Measurements from ENCODE around the gene LRP3.
"Not testable (repeated sequence)": the region's sequence is repeated elsewhere in the genome, so short reads cannot be mapped to it uniquely, and the experiment has no call there.

LRP3 gene

DNA sequence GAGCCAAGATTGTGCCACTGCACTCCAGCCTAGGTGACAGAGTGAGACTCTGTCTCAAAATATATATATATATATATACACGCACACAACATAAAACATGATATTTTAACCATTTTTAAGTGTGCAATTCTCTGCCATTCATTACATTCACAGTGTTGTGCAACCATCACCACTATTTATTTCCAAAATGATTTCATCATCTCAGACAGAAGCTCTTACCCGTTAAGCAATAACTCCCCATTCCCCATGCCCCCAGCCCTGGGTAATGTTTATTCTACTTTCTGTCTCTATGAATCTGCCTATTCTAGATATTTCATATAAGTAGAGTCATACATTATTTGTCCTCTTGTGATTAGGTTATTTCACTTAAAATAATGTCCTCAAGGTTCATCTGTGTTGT, 42.0 kb upstream of the LRP3 start:
- H3K4me2 ChIP-seq: no peak overlapping the region
- no peak overlapping the region for H3K27ac ChIP-seq
- H3K36me3 ChIP-seq (ENCODE audit: insufficient read depth): no peaks in the 10 kb centered on the region
- no peak overlapping the region for H3K9ac ChIP-seq
- no peaks in the 10 kb centered on the region for H3K4me1 ChIP-seq (ENCODE audit: low read depth, poor library complexity, severe bottlenecking)
- no peak overlapping the region for H3K4me3 ChIP-seq (IDR thresholded peaks at IDR 0.05; ENCODE audit: insufficient read depth, low read depth, low read length)
- no peaks in the 10 kb centered on the region for H3K27me3 ChIP-seq (ENCODE audit: insufficient read depth, low read depth)
- TF ChIP-seq, protein P1, sequence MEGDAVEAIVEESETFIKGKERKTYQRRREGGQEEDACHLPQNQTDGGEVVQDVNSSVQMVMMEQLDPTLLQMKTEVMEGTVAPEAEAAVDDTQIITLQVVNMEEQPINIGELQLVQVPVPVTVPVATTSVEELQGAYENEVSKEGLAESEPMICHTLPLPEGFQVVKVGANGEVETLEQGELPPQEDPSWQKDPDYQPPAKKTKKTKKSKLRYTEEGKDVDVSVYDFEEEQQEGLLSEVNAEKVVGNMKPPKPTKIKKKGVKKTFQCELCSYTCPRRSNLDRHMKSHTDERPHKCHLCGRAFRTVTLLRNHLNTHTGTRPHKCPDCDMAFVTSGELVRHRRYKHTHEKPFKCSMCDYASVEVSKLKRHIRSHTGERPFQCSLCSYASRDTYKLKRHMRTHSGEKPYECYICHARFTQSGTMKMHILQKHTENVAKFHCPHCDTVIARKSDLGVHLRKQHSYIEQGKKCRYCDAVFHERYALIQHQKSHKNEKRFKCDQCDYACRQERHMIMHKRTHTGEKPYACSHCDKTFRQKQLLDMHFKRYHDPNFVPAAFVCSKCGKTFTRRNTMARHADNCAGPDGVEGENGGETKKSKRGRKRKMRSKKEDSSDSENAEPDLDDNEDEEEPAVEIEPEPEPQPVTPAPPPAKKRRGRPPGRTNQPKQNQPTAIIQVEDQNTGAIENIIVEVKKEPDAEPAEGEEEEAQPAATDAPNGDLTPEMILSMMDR (conservative IDR thresholded peaks at IDR 0.05; ENCODE audit: low read depth, low read length): no peak
- no peaks in the 10 kb centered on the region for H4K20me1 ChIP-seq (ENCODE audit: insufficient read depth)
- H3K79me2 ChIP-seq (ENCODE audit: insufficient read depth, low read depth): no peaks in the 10 kb centered on the region
- H2AFZ ChIP-seq (ENCODE audit: low read depth): no peak overlapping the region

DNA sequence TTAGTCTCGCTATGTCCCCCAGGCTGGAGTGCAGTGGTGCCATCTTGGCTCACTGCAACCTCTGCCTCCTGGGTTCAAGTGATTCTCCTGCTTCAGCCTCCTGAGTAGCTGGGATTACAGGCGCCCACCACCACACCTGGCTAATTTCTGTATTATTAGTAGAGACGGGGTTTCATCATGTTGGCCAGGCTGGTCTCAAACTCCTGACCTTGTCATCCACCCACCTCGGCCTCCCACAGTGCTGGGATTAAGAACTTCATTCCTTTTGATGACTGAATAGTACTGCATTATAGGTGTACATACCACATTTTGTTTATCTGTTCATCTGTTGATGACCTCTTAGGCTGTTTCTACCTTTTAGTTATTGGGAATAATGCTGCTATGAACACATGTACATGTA, 41.5 kb upstream of the LRP3 start:
- not testable (repeated sequence) for H3K4me2 ChIP-seq; H3K4me3 ChIP-seq (IDR thresholded peaks at IDR 0.05; ENCODE audit: insufficient read depth, low read depth, low read length); H3K27me3 ChIP-seq (ENCODE audit: insufficient read depth, low read depth); H3K9ac ChIP-seq; H3K27ac ChIP-seq; H2AFZ ChIP-seq (ENCODE audit: low read depth); H3K4me1 ChIP-seq (ENCODE audit: low read depth, poor library complexity, severe bottlenecking); H4K20me1 ChIP-seq (ENCODE audit: insufficient read depth); H3K79me2 ChIP-seq (ENCODE audit: insufficient read depth, low read depth); H3K36me3 ChIP-seq (ENCODE audit: insufficient read depth)

DNA sequence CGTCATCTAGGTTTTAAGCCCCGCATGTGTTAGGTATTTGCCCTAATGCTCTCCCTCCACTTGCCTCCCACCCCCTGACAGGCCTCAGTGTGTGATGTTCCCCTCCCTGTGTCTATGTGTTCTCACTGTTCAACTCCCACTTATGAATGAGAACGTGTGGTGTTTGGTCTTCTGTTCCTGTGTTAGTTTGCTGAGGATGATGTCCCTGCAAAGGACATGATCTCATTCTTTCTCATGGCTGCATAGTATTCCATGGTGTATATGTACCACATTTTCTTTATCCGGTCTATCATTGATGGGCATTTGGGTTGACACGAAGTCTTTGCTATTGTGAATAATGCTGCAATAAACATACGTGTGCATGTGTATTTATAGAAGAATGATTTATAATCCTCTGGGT, 39.8 kb upstream of the LRP3 start:
- H3K79me2 ChIP-seq (ENCODE audit: insufficient read depth, low read depth); H3K36me3 ChIP-seq (ENCODE audit: insufficient read depth); H3K4me3 ChIP-seq (IDR thresholded peaks at IDR 0.05; ENCODE audit: insufficient read depth, low read depth, low read length); H3K9ac ChIP-seq; H3K27me3 ChIP-seq (ENCODE audit: insufficient read depth, low read depth); H2AFZ ChIP-seq (ENCODE audit: low read depth); H3K27ac ChIP-seq; H3K4me2 ChIP-seq; H4K20me1 ChIP-seq (ENCODE audit: insufficient read depth); H3K4me1 ChIP-seq (ENCODE audit: low read depth, poor library complexity, severe bottlenecking): not testable (repeated sequence)

DNA sequence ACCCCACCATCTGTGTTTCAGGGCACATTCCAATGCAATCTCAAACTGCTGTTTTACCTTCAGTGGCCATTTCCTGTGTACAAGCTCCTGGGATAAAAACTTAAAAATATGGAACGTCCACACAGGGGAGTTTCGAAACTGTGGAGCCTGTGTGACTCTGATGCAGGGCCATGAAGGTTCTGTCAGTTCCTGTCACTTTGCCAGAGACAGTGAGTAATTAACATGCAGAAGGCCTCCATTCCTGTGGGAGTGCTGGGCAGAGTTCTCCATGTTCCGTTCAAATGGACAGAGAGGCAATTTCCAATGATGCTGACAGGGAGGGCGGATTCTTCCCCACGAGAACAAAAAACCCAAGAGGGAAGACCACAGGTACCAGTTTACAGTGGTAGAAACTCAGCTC, 37.8 kb upstream of the LRP3 start:
- no peak overlapping the region for H2AFZ ChIP-seq (ENCODE audit: low read depth)
- no peak overlapping the region for H3K4me3 ChIP-seq (IDR thresholded peaks at IDR 0.05; ENCODE audit: insufficient read depth, low read depth, low read length)
- TF ChIP-seq, protein P1 (conservative IDR thresholded peaks at IDR 0.05; ENCODE audit: low read depth, low read length): no peak
- H3K36me3 ChIP-seq (ENCODE audit: insufficient read depth): no peaks in the 10 kb centered on the region
- H3K4me2 ChIP-seq: no peak overlapping the region
- no peaks in the 10 kb centered on the region for H4K20me1 ChIP-seq (ENCODE audit: insufficient read depth)
- H3K79me2 ChIP-seq (ENCODE audit: insufficient read depth, low read depth): no peaks in the 10 kb centered on the region
- H3K27me3 ChIP-seq (ENCODE audit: insufficient read depth, low read depth): no peaks in the 10 kb centered on the region
- H3K9ac ChIP-seq: no peak overlapping the region
- peaks cover 8% of the 10 kb centered on the region for H3K4me1 ChIP-seq (ENCODE audit: low read depth, poor library complexity, severe bottlenecking)
- H3K27ac ChIP-seq: no peak overlapping the region

DNA sequence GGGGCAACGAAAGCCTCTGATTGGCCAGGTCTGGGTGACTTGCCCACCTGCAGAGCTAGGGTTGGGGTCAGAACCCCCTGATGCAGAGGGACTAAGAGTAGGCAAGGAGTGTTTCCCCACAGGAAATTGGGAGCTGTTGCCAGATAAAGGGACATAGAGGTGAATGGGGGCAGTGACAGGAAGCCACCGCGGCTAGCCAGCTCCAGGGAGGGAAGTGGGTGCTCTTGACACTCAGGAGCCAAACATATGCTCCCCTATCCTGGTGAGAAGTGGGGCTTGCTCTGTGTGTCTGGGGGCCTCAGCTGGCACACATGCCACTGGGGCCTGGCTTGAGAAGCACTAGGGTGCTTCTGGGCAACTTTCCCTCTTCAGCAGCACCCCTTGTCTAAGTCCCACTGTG, 36.2 kb upstream of the LRP3 start:
- Histone ChIP-seq H4K20me1 (ENCODE audit: insufficient read depth) (no peaks in the 10 kb centered on the region), H2AFZ (ENCODE audit: low read depth) (no peak overlapping the region), H3K79me2 (ENCODE audit: insufficient read depth, low read depth) (no peaks in the 10 kb centered on the region), H3K27me3 (ENCODE audit: insufficient read depth, low read depth) (no peaks in the 10 kb centered on the region), H3K27ac (no peak overlapping the region), H3K36me3 (ENCODE audit: insufficient read depth) (no peaks in the 10 kb centered on the region), H3K4me3 (IDR thresholded peaks at IDR 0.05; ENCODE audit: insufficient read depth, low read depth, low read length) (no peak overlapping the region), H3K4me2 (no peak overlapping the region), H3K9ac (no peak overlapping the region), H3K4me1 (ENCODE audit: low read depth, poor library complexity, severe bottlenecking) (peaks cover 8% of the 10 kb centered on the region)
- TF ChIP-seq, protein P1 (conservative IDR thresholded peaks at IDR 0.05; ENCODE audit: low read depth, low read length): no peak
